ENCODE results near the gene JPH2.
"Not testable (repeated sequence)": the region's sequence is repeated elsewhere in the genome, so short reads cannot be mapped to it uniquely, and the experiment has no call there.

JPH2 gene

GRCh38 chr20:44187054-44187771 lies at the start of gene JPH2:
TSS of gene JPH2 (minus strand) at chr20:44187188. CDS start at chr20:44186705, 483 bp downstream.
- DNase-seq (ENCODE audit: low read depth) = no peak

GRCh38 chr20:44235702-44236101 lies 48.7 kb upstream of the JPH2 start:
- no peak for DNase-seq (ENCODE audit: low read depth)

GRCh38 chr20:44234566-44235317 lies 47.8 kb upstream of the JPH2 start:
- DNase-seq (ENCODE audit: low read depth) = no peak

GRCh38 chr20:44233436-44234016 lies 46.5 kb upstream of the JPH2 start:
- no peak for DNase-seq (ENCODE audit: low read depth)

GRCh38 chr20:44232469-44232856 lies 45.5 kb upstream of the JPH2 start:
- DNase-seq (ENCODE audit: low read depth) = not testable (repeated sequence)

- DNase-seq (ENCODE audit: low read depth) = no peak
These were observed 44.9 kb upstream of the JPH2 start for GRCh38 chr20:44231713-44232468.

- DNase-seq (ENCODE audit: low read depth) = no peak
These were observed 44.2 kb upstream of the JPH2 start for GRCh38 chr20:44231193-44231592.

GRCh38 chr20:44228465-44229258 lies 41.7 kb upstream of the JPH2 start:
- DNase-seq (ENCODE audit: low read depth) = no peak

- no peak for DNase-seq (ENCODE audit: low read depth)
These were observed 37.6 kb upstream of the JPH2 start for GRCh38 chr20:44224637-44225036.

- no peak for DNase-seq (ENCODE audit: low read depth)
These were observed 36.7 kb upstream of the JPH2 start for GRCh38 chr20:44223721-44224120.

- DNase-seq (ENCODE audit: low read depth) = no peak
These were observed 35.8 kb upstream of the JPH2 start for GRCh38 chr20:44222633-44223368.

GRCh38 chr20:44222027-44222426 lies 35.0 kb upstream of the JPH2 start:
- DNase-seq (ENCODE audit: low read depth) = no peak

- no peak for DNase-seq (ENCODE audit: low read depth)
These were observed 34.5 kb upstream of the JPH2 start for GRCh38 chr20:44221368-44221954.

GRCh38 chr20:44219791-44220190 lies 32.8 kb upstream of the JPH2 start:
- no peak for DNase-seq (ENCODE audit: low read depth)

- DNase-seq (ENCODE audit: low read depth) = no peak
These were observed 32.3 kb upstream of the JPH2 start for GRCh38 chr20:44219170-44219730.

- no peak for DNase-seq (ENCODE audit: low read depth)
These were observed 31.5 kb upstream of the JPH2 start for GRCh38 chr20:44218446-44218845.

- peak; percentile 37 for DNase-seq (ENCODE audit: low read depth)
These were observed 30.5 kb upstream of the JPH2 start for GRCh38 chr20:44217342-44218092.

- peak; percentile 59 for DNase-seq (ENCODE audit: low read depth)
These were observed 28.1 kb upstream of the JPH2 start for GRCh38 chr20:44215125-44215524.

- DNase-seq (ENCODE audit: low read depth) = no peak
These were observed 25.8 kb upstream of the JPH2 start for GRCh38 chr20:44212792-44213191.
